ENCODE data around the gene C11orf68.
A peak's percentile ranks its signal among the peaks of the same experiment; 100 is the strongest.

Gene C11orf68

DNA sequence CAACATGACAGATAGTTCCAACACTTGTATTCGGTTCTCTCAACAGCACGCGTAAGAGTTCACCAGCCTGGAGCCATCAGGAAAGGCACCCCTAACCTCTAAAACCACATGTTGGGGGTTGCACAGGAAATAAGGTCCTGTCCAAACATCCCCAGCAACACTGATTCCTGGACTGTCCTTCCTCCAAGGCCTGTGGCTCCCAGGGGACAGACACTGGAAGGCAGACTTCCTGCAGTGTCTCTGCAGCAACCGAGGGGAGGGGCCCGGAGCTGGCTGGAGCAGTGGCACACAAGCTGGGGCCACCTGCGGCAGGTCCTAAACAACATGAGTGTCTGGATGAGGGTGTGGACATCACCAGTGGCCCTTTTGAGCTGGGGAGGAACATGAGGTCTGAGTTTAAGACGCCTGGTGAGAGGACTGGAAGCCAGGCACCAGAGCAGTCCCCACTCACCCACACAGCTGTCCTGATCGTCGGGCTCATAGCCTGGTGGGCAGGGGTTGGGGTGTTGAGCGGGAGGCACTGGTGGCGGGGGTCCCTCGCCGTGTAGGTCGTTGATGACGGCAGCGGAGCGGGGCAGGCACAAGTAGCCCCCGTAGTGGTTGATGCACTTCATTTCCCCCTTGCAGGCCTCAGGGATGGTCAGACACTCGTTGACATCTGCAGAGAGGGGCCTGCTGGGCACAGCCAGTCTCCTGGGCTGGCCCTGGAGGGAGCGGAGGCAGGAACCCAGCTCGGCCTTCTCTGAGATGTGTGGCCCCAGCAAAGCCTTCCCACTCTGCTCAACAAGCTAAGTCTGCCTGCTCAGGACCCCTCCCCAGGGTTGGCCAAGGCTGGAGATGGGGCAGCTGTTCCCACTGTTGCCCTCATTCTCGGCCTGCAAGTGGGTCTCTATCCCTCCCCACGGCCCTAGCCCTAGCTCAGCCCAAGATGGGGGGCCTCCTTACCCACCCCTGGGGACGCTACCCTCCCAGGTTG lies 47.9 kb downstream of the C11orf68 start:
- peaks cover 17% of the 10 kb centered on the region for H3K79me2 ChIP-seq (ENCODE audit: control insufficient read depth, insufficient read depth, low read length, unreplicated experiment)
- peak overlapping the region; percentile 73 for H3K4me3 ChIP-seq (ENCODE audit: low read depth, low read length)
- H3K4me1 ChIP-seq (ENCODE audit: control insufficient read depth, insufficient read depth, low read length, unreplicated experiment), result peaks cover 27% of the 10 kb centered on the region
- no peak overlapping the region for H2AFZ ChIP-seq (ENCODE audit: low read length, unreplicated experiment)
- peaks cover 17% of the 10 kb centered on the region; the same call in 1 of the 2 replicates for H3K36me3 ChIP-seq (ENCODE audit: insufficient read depth, low read length)
- peak overlapping the region; percentile 40; the same call in 1 of the 2 replicates for H3K27ac ChIP-seq (ENCODE audit: low read depth, low read length)
- H3K27me3 ChIP-seq (ENCODE audit: insufficient read depth, low read length), result no peaks in the 10 kb centered on the region

DNA sequence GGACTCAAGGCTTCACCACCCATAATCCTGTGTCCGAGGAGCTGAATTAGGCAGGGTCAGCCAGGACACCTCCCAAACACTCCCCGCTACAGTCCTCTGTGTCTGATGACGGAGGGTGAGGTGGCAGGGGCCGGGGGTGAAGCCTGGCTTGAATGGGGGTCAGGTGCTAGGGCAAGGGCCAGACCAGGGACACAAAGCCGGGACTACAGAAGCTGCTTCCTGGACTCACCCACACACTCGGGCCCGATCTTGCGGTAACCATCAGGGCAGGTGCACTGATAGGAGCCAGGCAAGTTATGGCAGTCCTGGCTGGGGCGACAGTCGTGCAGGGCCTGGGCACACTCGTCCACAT lies 48.6 kb downstream of the C11orf68 start:
- H2AFZ ChIP-seq (ENCODE audit: low read length, unreplicated experiment), result no peak overlapping the region
- peak overlapping the region; percentile 73 for H3K4me3 ChIP-seq (ENCODE audit: low read depth, low read length)
- no peak overlapping the region for H3K27ac ChIP-seq (ENCODE audit: low read depth, low read length)
- H3K36me3 ChIP-seq (ENCODE audit: insufficient read depth, low read length), result peaks cover 20% of the 10 kb centered on the region; the same call in 1 of the 2 replicates
- peaks cover 17% of the 10 kb centered on the region for H3K79me2 ChIP-seq (ENCODE audit: control insufficient read depth, insufficient read depth, low read length, unreplicated experiment)
- H3K4me1 ChIP-seq (ENCODE audit: control insufficient read depth, insufficient read depth, low read length, unreplicated experiment), result peaks cover 27% of the 10 kb centered on the region
- H3K27me3 ChIP-seq (ENCODE audit: insufficient read depth, low read length), result no peaks in the 10 kb centered on the region

DNA sequence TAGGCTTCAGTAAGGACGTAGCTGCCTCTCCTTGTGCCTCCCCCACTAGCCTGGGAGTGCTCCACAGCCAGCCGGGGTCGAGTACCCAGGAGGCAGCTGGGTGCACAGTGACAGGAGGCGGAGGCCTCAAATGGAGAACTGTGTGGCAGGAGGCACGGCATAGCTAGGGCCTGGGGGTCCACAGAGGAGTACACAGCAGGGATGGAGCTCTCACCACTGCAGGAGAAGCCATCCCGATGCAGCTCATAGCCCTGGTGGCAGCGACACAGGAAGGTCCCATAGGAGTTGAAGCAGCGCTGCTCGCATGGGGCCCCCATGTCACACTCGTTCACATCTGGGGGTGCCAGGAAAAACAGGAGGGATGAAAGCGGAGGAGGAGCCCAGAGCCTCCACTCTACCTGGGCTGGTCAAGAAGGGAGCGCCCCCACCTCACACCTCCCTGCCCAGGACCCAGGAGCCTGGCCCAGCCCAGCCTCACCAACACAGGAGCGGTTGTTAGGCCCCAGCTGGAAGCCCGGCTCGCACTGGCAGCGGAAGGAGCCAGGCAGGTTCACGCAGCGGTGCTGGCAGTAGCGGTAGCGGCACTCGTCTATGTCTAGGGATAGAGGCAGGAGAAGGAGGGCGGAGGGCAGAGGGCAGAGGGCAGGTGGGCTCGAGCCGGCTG lies 49.1 kb downstream of the C11orf68 start:
- no peaks in the 10 kb centered on the region for H3K27me3 ChIP-seq (ENCODE audit: insufficient read depth, low read length)
- H2AFZ ChIP-seq (ENCODE audit: low read length, unreplicated experiment), result no peak overlapping the region
- no peak overlapping the region for H3K27ac ChIP-seq (ENCODE audit: low read depth, low read length)
- H3K4me3 ChIP-seq (ENCODE audit: low read depth, low read length), result no peak overlapping the region; the same call in 1 of the 2 replicates
- H3K4me1 ChIP-seq (ENCODE audit: control insufficient read depth, insufficient read depth, low read length, unreplicated experiment), result peaks cover 27% of the 10 kb centered on the region
- peaks cover 20% of the 10 kb centered on the region; the same call in 1 of the 2 replicates for H3K36me3 ChIP-seq (ENCODE audit: insufficient read depth, low read length)
- peaks cover 17% of the 10 kb centered on the region for H3K79me2 ChIP-seq (ENCODE audit: control insufficient read depth, insufficient read depth, low read length, unreplicated experiment)

DNA sequence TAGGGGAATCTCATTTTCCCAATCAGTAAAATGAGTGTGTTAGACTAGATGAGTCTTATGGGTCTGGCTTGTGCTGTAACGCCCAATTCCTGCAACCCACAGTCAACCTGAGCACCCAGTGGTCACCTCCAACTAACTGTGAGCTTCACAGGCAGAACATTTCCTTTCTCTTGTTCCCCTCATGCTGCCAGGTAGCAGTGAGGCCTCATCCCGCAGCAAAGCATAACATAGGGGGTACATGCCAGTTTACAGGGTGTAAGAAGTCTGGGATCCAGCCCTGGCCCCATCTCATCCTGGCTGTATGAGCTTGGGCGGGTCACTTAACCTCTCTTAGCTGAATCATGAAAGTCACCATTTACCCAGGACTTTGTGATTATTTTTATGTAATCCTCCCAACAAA lies 50.0 kb downstream of the C11orf68 start:
- Histone ChIP-seq H3K4me3 (ENCODE audit: low read depth, low read length) (no peak overlapping the region), H3K36me3 (ENCODE audit: insufficient read depth, low read length) (peaks cover 26% of the 10 kb centered on the region; the same call in 1 of the 2 replicates), H2AFZ (ENCODE audit: low read length, unreplicated experiment) (no peak overlapping the region), H3K4me1 (ENCODE audit: control insufficient read depth, insufficient read depth, low read length, unreplicated experiment) (peaks cover 27% of the 10 kb centered on the region), H3K27me3 (ENCODE audit: insufficient read depth, low read length) (no peaks in the 10 kb centered on the region), H3K27ac (ENCODE audit: low read depth, low read length) (no peak overlapping the region), H3K79me2 (ENCODE audit: control insufficient read depth, insufficient read depth, low read length, unreplicated experiment) (peaks cover 17% of the 10 kb centered on the region)

DNA sequence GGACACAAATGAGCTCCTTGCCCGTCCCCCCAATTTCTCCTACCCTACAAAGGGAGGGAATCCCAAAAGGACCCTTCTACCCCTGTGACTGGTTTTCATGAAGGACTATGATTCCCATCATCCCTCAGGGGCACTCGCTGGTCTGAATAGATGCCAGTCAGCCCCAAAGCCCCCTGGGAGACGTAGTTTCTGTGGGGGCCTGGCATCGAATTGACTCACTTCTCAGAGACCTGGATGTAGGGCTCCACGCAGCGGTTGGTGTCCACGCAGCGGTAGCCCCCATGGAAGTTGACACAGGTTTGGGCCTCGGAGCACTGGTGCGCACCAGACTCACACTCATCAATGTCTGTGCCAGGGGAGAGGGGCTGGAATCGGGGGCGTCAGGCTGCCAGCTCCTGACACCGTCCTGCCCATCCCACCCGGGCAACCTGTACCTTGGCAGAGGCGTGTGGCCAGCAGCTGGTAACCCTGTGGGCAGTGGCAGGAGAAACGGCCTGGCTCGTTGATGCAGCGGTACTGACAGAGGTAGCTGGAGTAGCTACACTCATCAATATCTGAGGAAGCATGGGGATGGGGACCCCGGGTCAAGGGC lies 50.7 kb downstream of the C11orf68 start:
- H3K27me3 ChIP-seq (ENCODE audit: insufficient read depth, low read length), result no peaks in the 10 kb centered on the region
- no peak overlapping the region for H2AFZ ChIP-seq (ENCODE audit: low read length, unreplicated experiment)
- H3K4me1 ChIP-seq (ENCODE audit: control insufficient read depth, insufficient read depth, low read length, unreplicated experiment), result peaks cover 25% of the 10 kb centered on the region
- H3K4me3 ChIP-seq (ENCODE audit: low read depth, low read length), result no peak overlapping the region
- peaks cover 26% of the 10 kb centered on the region; the same call in 1 of the 2 replicates for H3K36me3 ChIP-seq (ENCODE audit: insufficient read depth, low read length)
- H3K27ac ChIP-seq (ENCODE audit: low read depth, low read length), result no peak overlapping the region
- peaks cover 20% of the 10 kb centered on the region for H3K79me2 ChIP-seq (ENCODE audit: control insufficient read depth, insufficient read depth, low read length, unreplicated experiment)

DNA sequence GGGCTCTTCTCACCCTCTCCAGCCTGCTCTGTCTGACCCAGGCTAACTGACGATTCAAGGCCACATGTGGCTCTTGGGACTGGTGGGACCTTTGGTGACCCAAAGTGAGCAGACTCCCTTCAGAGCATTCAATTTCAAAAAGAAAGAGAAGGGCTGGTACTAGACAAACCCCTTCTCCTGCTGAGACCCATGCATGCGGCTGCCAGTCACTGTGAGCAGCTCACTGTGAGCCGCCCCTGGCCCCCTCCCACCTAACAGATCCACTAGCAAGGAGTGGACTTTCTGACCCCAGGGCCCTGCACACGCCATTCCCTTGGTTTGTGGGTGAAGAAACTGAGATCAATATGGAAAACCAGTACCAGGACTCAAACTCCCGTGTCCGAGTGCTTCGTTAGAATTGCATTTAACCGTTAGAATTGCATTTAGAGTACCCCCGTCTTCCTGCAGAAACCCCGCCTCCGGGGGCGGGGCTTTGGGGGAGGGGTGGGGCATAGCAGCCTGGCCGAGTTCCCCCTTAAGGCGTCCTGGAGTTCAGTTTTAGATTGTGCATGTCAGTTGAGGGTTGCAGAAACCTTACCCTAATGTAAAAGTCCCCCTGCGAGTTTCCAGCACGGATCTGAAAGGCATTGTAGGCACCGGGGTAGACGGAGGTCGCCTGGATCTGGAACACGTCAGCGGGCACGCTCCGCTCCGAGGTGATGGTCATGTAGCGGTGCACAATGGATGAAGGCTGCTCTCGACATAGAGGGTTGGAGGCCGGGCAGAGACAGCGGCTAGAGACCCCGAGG lies 51.4 kb downstream of the C11orf68 start:
- Histone ChIP-seq H3K4me3 (ENCODE audit: low read depth, low read length) (no peak overlapping the region), H3K79me2 (ENCODE audit: control insufficient read depth, insufficient read depth, low read length, unreplicated experiment) (peaks cover 26% of the 10 kb centered on the region), H3K36me3 (ENCODE audit: insufficient read depth, low read length) (peaks cover 26% of the 10 kb centered on the region; the same call in 1 of the 2 replicates), H3K4me1 (ENCODE audit: control insufficient read depth, insufficient read depth, low read length, unreplicated experiment) (peaks cover 28% of the 10 kb centered on the region), H3K27ac (ENCODE audit: low read depth, low read length) (no peak overlapping the region), H2AFZ (ENCODE audit: low read length, unreplicated experiment) (no peak overlapping the region), H3K27me3 (ENCODE audit: insufficient read depth, low read length) (no peaks in the 10 kb centered on the region)

Measured in ACC112 (cell line).